ENCODE results near the gene ZBTB48.

DNA sequence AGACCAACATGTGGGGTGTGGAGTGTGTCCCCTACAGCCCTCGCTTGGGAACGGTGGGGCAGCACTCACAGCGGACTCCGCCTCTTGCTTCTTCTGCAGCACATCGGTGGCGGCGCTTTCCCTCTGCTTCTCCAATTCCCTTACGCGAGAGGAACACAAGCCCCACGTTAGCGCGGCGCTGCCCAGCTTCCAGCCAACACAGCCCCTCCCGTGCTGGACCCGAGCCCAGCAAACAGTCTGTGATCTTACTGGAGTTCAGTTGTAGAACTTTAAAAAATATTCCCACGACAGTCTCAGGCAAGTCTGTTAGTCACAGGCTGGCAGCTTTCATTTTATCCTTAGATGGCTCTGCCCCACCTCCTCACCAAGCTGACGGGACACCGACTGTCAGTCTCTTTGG lies 58.4 kb downstream of the ZBTB48 start:
- peak; percentile 69 for TF ChIP-seq POLR2AphosphoS5 (IDR thresholded peaks at IDR 0.05)
- TF ChIP-seq, protein P1, sequence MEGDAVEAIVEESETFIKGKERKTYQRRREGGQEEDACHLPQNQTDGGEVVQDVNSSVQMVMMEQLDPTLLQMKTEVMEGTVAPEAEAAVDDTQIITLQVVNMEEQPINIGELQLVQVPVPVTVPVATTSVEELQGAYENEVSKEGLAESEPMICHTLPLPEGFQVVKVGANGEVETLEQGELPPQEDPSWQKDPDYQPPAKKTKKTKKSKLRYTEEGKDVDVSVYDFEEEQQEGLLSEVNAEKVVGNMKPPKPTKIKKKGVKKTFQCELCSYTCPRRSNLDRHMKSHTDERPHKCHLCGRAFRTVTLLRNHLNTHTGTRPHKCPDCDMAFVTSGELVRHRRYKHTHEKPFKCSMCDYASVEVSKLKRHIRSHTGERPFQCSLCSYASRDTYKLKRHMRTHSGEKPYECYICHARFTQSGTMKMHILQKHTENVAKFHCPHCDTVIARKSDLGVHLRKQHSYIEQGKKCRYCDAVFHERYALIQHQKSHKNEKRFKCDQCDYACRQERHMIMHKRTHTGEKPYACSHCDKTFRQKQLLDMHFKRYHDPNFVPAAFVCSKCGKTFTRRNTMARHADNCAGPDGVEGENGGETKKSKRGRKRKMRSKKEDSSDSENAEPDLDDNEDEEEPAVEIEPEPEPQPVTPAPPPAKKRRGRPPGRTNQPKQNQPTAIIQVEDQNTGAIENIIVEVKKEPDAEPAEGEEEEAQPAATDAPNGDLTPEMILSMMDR (IDR thresholded peaks at IDR 0.05): no peak

Measured in prostate gland (tissue), 2 donors.